HepG2 (cell line): Measurements from ENCODE around the gene DQX1. TPM values are rescaled to one million over a fixed set of nuclear protein-coding genes. Genes with fewer than 3 reads are reported as not detected.

Experiments used
- DR1 ChIP-seq: sonication (generic); formaldehyde crosslinking; IDR thresholded peaks from 2 replicates; pipeline ENCODE4 v1.8.0; 2021; ENCODE audit warnings: mild to moderate bottlenecking, missing genetic modification reagents, inconsistent platforms
- NR2F6 ChIP-seq, 2 experiments: IDR thresholded peaks; 2 replicates each; pipeline ENCODE4 v1.6.1; 2016; ENCODE audit warnings: antibody characterized with exemption in 1 of 2, mild to moderate bottlenecking in 1 of 2
- NRL ChIP-seq: sonication (generic); formaldehyde crosslinking; IDR thresholded peaks from 2 replicates; pipeline ENCODE4 v1.5.0; 2020; ENCODE audit warnings: missing genetic modification reagents, mild to moderate bottlenecking, moderate library complexity, borderline replicate concordance
- SKI ChIP-seq: fragments of 450-650 bp; IDR thresholded peaks from one replicate; pipeline ENCODE4 v1.6.1; 2018; ENCODE audit warnings: mild to moderate bottlenecking; ENCODE audit not compliant: partially characterized antibody
- ZNF318 ChIP-seq: sonication (generic); formaldehyde crosslinking; IDR thresholded peaks from 2 replicates; pipeline ENCODE4 v1.4.0; 2020; ENCODE audit warnings: mild to moderate bottlenecking, missing genetic modification reagents
- ZNF546 ChIP-seq: sonication (generic); formaldehyde crosslinking; conservative IDR thresholded peaks from 2 replicates; pipeline ENCODE4 v1.8.1; 2023; ENCODE audit warnings: mild to moderate bottlenecking, missing genetic modification reagents
- ZNF776 ChIP-seq: sonication (generic); formaldehyde crosslinking; IDR thresholded peaks from 2 replicates; pipeline ENCODE4 v1.4.0; 2020; ENCODE audit warnings: mild to moderate bottlenecking, missing genetic modification reagents
- polyA plus RNA-seq, 8 experiments: library from polyadenylated mRNA; depleted of rRNA in 3 of 8; stranded (reverse) in 7 of 8; unstranded in 1 of 8; fragments of >200 nt; fragmentation: Illumina TruSeq in 4 of 8; extraction: Trizol in 4 of 8; gene quantifications; 2 replicates each; pipeline versions ENCODE4 v1.2.1 to v1.2.3, GENCODE V29; 2011 to 2016; ENCODE audit warnings: low read depth in 4 of 8, missing spikeins in 1 of 8, mixed read lengths in 1 of 8; ENCODE audit not compliant: insufficient read depth in 1 of 8
- total RNA-seq, 5 experiments: library from RNA; depleted of rRNA; stranded (reverse); fragments of >200 nt; fragmentation: Illumina TruSeq; extraction: Trizol; gene quantifications; 2 replicates each; pipeline ENCODE4 v1.2.3, GENCODE V29; 2016; ENCODE audit warnings: low read depth in 1 of 5
- TF ChIP-seq, protein P1 (sequence below): sonication (generic); formaldehyde crosslinking; conservative IDR thresholded peaks from 2 replicates; pipeline ENCODE4 v1.8.0; 2022; ENCODE audit warnings: low read depth, missing genetic modification reagents
- TF ChIP-seq, protein P2 (sequence below): sonication (generic); formaldehyde crosslinking; IDR thresholded peaks from 2 replicates; pipeline ENCODE4 v1.5.1; 2020; ENCODE audit warnings: mild to moderate bottlenecking, missing genetic modification reagents, moderate library complexity
- TF ChIP-seq, protein P3 (sequence below): sonication (generic); formaldehyde crosslinking; IDR thresholded peaks from 2 replicates; pipeline ENCODE4 v1.5.0; 2020; ENCODE audit warnings: mild to moderate bottlenecking, missing genetic modification reagents, borderline replicate concordance

The DQX1 gene
- total and polyA plus RNA-seq, 2 of the 13 experiments (the other 11 are each of a cell fraction or from before 2014, with no cell fraction given): 27.6 to 89.8 TPM

DNA sequence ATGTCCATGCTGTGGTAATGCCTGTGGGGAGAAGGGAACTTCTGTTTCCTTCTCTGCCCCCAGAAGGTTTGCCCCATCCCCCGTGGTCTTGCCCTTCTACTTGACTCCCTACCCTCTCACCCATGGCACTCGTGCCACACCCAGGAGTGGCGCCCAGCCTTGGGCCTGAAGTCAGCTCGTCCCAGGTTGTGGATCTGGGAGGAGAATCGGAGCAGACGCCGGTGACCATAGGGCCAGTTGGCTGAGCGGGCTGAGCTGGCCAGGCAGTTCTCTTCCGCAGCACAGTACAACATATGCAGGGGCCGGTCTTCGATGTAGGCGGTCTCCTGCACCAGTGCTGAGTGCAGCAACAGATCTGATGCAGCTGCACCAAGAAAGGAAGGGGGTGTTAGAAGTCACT is 8.4 kb upstream of the DQX1 start (continued):
- TF ChIP-seq, protein P1, sequence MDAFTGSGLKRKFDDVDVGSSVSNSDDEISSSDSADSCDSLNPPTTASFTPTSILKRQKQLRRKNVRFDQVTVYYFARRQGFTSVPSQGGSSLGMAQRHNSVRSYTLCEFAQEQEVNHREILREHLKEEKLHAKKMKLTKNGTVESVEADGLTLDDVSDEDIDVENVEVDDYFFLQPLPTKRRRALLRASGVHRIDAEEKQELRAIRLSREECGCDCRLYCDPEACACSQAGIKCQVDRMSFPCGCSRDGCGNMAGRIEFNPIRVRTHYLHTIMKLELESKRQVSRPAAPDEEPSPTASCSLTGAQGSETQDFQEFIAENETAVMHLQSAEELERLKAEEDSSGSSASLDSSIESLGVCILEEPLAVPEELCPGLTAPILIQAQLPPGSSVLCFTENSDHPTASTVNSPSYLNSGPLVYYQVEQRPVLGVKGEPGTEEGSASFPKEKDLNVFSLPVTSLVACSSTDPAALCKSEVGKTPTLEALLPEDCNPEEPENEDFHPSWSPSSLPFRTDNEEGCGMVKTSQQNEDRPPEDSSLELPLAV (CRISPR knock-in tag): no peak
- TF ChIP-seq, protein P2, sequence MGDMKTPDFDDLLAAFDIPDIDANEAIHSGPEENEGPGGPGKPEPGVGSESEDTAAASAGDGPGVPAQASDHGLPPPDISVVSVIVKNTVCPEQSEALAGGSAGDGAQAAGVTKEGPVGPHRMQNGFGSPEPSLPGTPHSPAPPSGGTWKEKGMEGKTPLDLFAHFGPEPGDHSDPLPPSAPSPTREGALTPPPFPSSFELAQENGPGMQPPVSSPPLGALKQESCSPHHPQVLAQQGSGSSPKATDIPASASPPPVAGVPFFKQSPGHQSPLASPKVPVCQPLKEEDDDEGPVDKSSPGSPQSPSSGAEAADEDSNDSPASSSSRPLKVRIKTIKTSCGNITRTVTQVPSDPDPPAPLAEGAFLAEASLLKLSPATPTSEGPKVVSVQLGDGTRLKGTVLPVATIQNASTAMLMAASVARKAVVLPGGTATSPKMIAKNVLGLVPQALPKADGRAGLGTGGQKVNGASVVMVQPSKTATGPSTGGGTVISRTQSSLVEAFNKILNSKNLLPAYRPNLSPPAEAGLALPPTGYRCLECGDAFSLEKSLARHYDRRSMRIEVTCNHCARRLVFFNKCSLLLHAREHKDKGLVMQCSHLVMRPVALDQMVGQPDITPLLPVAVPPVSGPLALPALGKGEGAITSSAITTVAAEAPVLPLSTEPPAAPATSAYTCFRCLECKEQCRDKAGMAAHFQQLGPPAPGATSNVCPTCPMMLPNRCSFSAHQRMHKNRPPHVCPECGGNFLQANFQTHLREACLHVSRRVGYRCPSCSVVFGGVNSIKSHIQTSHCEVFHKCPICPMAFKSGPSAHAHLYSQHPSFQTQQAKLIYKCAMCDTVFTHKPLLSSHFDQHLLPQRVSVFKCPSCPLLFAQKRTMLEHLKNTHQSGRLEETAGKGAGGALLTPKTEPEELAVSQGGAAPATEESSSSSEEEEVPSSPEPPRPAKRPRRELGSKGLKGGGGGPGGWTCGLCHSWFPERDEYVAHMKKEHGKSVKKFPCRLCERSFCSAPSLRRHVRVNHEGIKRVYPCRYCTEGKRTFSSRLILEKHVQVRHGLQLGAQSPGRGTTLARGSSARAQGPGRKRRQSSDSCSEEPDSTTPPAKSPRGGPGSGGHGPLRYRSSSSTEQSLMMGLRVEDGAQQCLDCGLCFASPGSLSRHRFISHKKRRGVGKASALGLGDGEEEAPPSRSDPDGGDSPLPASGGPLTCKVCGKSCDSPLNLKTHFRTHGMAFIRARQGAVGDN (CRISPR knock-in tag): 0 out of 2 replicates have a peak, but pooled peaks have one; percentile 9
- TF ChIP-seq NRL (CRISPR knock-in tag): peak; percentile 43; the same call in 1 of the 2 replicates
- TF ChIP-seq DR1 (CRISPR knock-in tag): no peak
- TF ChIP-seq ZNF776 (CRISPR knock-in tag): no peak
- no peak for TF ChIP-seq ZNF546 (CRISPR knock-in tag)
- TF ChIP-seq, protein P3, sequence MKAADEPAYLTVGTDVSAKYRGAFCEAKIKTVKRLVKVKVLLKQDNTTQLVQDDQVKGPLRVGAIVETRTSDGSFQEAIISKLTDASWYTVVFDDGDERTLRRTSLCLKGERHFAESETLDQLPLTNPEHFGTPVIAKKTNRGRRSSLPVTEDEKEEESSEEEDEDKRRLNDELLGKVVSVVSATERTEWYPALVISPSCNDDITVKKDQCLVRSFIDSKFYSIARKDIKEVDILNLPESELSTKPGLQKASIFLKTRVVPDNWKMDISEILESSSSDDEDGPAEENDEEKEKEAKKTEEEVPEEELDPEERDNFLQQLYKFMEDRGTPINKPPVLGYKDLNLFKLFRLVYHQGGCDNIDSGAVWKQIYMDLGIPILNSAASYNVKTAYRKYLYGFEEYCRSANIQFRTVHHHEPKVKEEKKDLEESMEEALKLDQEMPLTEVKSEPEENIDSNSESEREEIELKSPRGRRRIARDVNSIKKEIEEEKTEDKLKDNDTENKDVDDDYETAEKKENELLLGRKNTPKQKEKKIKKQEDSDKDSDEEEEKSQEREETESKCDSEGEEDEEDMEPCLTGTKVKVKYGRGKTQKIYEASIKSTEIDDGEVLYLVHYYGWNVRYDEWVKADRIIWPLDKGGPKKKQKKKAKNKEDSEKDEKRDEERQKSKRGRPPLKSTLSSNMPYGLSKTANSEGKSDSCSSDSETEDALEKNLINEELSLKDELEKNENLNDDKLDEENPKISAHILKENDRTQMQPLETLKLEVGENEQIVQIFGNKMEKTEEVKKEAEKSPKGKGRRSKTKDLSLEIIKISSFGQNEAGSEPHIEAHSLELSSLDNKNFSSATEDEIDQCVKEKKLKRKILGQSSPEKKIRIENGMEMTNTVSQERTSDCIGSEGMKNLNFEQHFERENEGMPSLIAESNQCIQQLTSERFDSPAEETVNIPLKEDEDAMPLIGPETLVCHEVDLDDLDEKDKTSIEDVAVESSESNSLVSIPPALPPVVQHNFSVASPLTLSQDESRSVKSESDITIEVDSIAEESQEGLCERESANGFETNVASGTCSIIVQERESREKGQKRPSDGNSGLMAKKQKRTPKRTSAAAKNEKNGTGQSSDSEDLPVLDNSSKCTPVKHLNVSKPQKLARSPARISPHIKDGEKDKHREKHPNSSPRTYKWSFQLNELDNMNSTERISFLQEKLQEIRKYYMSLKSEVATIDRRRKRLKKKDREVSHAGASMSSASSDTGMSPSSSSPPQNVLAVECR (CRISPR knock-in tag): no peak
- TF ChIP-seq ZNF318 (CRISPR knock-in tag): peak; percentile 62; the same call in 1 of the 2 replicates
- TF ChIP-seq SKI: no peak
- no peak for TF ChIP-seq NR2F6 (IDR thresholded peaks at IDR 0.05)
- no peak for TF ChIP-seq NR2F6 (CRISPR knock-in tag; IDR thresholded peaks at IDR 0.05)
